ENCODE results near the gene KBTBD2.
"Not testable (repeated sequence)": the region's sequence is repeated elsewhere in the genome, so short reads cannot be mapped to it uniquely, and the experiment has no call there.

Gene KBTBD2

DNA sequence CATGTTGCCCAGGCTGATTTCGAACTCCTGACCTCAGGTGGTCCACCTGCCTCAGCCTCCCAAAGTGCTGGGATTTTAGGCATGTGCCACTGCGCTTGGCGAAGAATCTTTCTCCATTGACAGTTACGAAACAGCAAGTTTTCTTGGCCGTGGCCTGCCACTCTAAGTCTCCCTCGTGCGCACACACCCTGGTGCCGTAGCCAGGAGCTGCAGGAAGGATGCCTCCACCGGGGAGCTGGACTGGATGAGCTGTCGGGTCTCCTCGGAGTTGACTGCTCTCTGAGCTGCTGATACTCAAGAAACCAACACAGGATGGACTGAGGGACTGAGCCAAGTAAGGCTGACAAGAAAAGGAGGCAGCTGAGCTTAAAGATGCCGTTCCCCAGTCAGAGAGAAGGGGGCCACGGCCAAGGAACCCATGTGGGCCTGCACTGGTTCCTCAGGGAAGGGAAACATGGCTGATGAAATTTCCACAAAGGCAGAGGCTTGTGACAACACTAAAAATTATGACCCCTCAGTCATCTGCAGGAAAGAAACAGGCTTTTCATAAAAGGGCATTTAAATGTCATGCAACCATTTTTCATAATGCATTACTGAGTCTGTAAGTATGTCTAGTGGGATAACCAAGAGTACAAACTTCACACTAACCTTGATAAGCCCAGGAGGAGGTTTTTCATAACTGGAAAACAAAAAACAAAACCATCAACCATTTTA, 38.0 kb upstream of the KBTBD2 start:
- H3K27ac ChIP-seq: peak overlapping the region; percentile 5; the same call in 1 of the 2 replicates
- ChIA-PET POLR2A (ENCODE audit: low non-redundant PET) (no interaction called here), CTCF (interaction anchor here (0.6 kb wide), 2 partner anchors 9 to 10 kb away, joined by 4 read pairs; no protein-coding TSS in a partner anchor)
- DNase-seq (ENCODE audit: low spot score): no peak
- no peak for TF ChIP-seq CTCF (conservative IDR thresholded peaks at IDR 0.05; ENCODE audit: low read depth)

DNA sequence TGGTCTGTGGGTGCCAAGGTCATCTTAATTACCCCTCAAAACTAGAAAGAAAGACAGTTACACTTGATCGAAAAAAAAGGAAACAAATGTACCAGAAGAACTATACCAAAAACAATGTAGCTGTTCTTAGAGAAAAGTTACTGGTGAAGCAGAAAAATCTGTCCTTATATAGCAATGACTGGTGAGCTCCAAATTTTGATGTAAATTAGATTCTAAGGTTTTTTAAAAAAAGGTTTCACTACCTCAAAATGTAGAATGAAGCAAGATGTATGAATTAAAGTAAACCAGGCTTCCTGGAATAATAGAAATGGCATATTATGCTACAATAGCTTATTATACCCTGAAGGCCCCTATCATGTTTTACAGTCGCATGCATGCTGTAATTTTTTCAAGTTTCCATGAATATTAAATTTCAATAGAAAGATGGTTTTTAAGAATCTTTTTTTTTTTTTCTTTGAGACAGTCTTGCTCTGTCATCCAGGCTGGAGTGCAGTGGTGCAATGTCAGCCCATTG, 37.3 kb upstream of the KBTBD2 start:
- POLR2A ChIA-PET (ENCODE audit: low non-redundant PET): no interaction called here
- no peak for DNase-seq (ENCODE audit: low spot score)
- CTCF ChIA-PET: interaction anchor here (0.8 kb wide), 1 partner anchor 14 kb away, joined by 3 read pairs; no protein-coding TSS in a partner anchor
- TF ChIP-seq CTCF (conservative IDR thresholded peaks at IDR 0.05; ENCODE audit: low read depth): no peak
- no peak overlapping the region for H3K27ac ChIP-seq

DNA sequence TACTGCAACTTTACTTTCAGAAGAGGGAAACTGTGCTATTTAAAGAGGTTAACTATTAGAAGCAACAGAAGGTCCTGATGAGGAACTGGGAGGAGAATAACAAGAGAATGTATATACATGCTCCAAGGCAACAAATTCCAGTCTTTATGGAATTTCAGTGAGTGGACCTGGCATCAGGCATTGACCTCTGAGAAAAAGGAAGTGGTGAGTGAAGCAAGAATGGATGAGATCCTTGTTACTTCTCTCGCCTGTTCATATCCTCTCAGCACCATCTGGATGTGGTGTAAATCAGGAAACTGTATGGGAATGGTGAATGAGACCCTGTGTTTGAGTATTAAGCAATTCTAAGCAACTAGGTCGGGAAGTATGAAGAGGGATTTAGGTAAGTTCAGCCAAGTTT, 30.3 kb upstream of the KBTBD2 start:
- CTCF ChIA-PET: no interaction called here
- POLR2A ChIA-PET (ENCODE audit: low non-redundant PET): no interaction called here
- no peak for DNase-seq (ENCODE audit: low spot score)
- TF ChIP-seq CTCF (conservative IDR thresholded peaks at IDR 0.05; ENCODE audit: low read depth): no peak
- H3K27ac ChIP-seq: no peak overlapping the region

DNA sequence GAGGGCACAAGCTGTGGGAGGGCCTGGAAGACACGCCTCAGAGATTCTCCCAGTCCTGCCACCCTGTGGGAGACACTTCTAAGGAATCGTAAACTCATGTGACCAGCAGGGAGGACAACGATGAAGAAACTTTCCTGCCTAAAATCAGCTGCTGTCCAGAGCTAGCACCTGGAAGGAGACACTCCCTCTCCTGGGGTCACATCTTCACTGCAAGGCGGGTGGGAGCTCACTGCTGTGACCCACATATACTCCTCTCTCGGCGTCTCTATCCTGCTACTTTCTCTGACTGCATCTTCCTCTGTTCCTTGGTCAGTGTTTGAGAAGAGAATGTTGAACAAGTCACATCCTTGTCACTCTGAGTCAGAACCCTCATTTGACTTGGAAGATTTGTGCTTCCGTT, 25.4 kb upstream of the KBTBD2 start:
- POLR2A ChIA-PET (ENCODE audit: low non-redundant PET); DNase-seq (ENCODE audit: low spot score); CTCF ChIA-PET; H3K27ac ChIP-seq: not testable (repeated sequence)

DNA sequence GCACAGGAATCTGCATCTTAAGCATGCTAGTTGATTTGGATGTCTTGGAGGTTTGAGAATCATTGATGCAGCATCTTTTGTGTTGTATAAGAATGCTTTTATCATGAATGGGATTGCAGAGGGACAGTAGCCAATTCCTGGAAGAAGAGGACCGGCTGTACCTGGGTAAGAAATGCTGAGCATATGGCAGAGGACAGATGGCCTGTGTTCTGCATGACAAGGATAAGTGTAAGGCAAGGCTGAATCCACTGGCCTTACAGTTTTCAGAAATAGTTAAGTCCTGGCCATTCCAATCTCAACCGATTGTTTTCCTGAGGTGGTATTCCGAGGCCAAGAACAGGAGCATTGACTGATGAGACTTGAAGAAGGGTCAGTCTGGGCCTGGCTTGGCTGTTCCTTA, 24.4 kb upstream of the KBTBD2 start:
- ChIA-PET POLR2A (ENCODE audit: low non-redundant PET) (no interaction called here), CTCF (no interaction called here)
- no peak overlapping the region for H3K27ac ChIP-seq
- no peak for TF ChIP-seq CTCF (conservative IDR thresholded peaks at IDR 0.05; ENCODE audit: low read depth)
- no peak for DNase-seq (ENCODE audit: low spot score)

DNA sequence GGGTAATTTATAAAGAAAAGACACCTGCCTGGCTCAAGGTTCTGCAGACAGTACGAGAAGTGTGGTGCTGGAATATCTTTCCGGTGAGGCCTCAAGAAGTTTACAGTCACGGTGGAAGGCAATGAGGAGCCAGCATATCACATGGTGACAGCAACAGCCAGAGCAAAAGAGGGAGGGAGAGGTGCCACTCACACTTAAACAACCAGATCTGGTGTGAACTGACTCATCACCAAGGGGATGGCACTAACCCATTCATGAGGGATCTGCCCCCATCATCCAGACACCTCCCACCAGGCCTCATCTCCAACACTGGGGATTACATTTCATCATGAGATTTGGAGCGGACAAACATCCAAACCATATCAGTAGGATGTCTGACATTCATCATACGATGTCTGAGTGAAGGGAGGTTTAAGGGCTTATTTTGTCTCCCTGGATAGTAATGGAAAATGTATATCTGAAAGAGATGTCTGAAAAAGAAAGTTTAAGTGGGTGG, 23.5 kb upstream of the KBTBD2 start:
- no peak for DNase-seq (ENCODE audit: low spot score)
- CTCF ChIA-PET: no interaction called here
- TF ChIP-seq CTCF (conservative IDR thresholded peaks at IDR 0.05; ENCODE audit: low read depth): no peak
- POLR2A ChIA-PET (ENCODE audit: low non-redundant PET): no interaction called here
- H3K27ac ChIP-seq: no peak overlapping the region

- no peak overlapping the region for H3K27ac ChIP-seq
- no peak for TF ChIP-seq CTCF (conservative IDR thresholded peaks at IDR 0.05; ENCODE audit: low read depth)
- POLR2A ChIA-PET (ENCODE audit: low non-redundant PET): no interaction called here
- no peak for DNase-seq (ENCODE audit: low spot score)
- CTCF ChIA-PET: interaction anchor here (0.8 kb wide), 1 partner anchor 68 kb away, joined by 3 read pairs; no protein-coding TSS in a partner anchor
Observed at GRCh38 chr7:32914184-32914583, 22.6 kb upstream of the KBTBD2 start.
